K562 (cell line): ENCODE results near the gene CLEC2L. TPM values are rescaled to one million over a fixed set of nuclear protein-coding genes. Genes with fewer than 3 reads are reported as not detected.

Source experiments
- ATAC-seq: fragments of 200-7000 bp; cut with Tn5 transposase; 3 replicates; pipeline ENCODE4 v1.9.1; 2020; ENCODE audit warnings: moderate library complexity
- BruUV-seq: library from RNA; stranded (reverse); fragments of 400-500 nt; replicated peaks from 2 replicates; lab custom pipeline; 2021; lab: Mats Ljungman, UMichigan
- CTCF ChIA-PET: fragments of 300-600 bp; formaldehyde crosslinking; extraction: SDS; loops from one replicate; lab custom pipeline; 2021; ENCODE audit warnings: low intra/inter-chr PET ratio; lab: Yijun Ruan, JAX
- POLR2A ChIA-PET: fragments of 300-600, 350-650 bp; sonication (Branson Sonifier 250); formaldehyde crosslinking; extraction: SDS; loops from one replicate; lab custom pipeline; 2021; ENCODE audit warnings: antibody characterized with exemption, inconsistent platforms; lab: Yijun Ruan, JAX
- DNase-seq, 4 experiments: peaks; one replicate each; pipeline versions ENCODE4 v3.0.0 to v3.0.0-alpha.2; 2011 to 2018; ENCODE audit warnings: low spot score in 3 of 4, mixed read lengths in 3 of 4; ENCODE audit errors: extremely low read depth in 1 of 4
- FAIRE-seq: peaks from 2 replicates; lab custom pipeline; 2011; peaks lifted over from hg19 to GRCh38; lab: Jason Lieb, UNC
- H2AFZ ChIP-seq: 2 replicates; pipeline ENCODE4 v1.6.0; 2011; ENCODE audit warnings: low read depth, low read length, control low read depth, inconsistent platforms
- H3K27ac ChIP-seq: fragments of 200-600 bp; 3 replicates; pipeline ENCODE4 v1.8.0; 2011; ENCODE audit warnings: low read depth, mild to moderate bottlenecking, control low read depth, inconsistent platforms, low read length, moderate library complexity, mixed read lengths; ENCODE audit errors: extremely low read depth
- H3K27me3 ChIP-seq, 2 experiments: fragments of 300-600 bp in 1 of 2; 2 replicates in 1 of 2; 3 replicates in 1 of 2; pipeline versions ENCODE4 v1.6.0 to v1.8.0; 2011; ENCODE audit warnings: inconsistent platforms in 2 of 2, low read length in 2 of 2, mild to moderate bottlenecking in 1 of 2, mixed read lengths in 1 of 2, moderate library complexity in 1 of 2; ENCODE audit not compliant: control insufficient read depth in 2 of 2, insufficient read depth in 2 of 2
- H3K36me3 ChIP-seq: fragments of 300-600 bp; 3 replicates; pipeline ENCODE4 v1.8.0; 2011; ENCODE audit warnings: mild to moderate bottlenecking, low read length, inconsistent platforms; ENCODE audit not compliant: control insufficient read depth, insufficient read depth
- H3K4me1 ChIP-seq, 2 experiments: fragments of 200-600 bp in 1 of 2; replicated peaks in 1 of 2; 2 replicates in 1 of 2; 3 replicates in 1 of 2; pipeline versions ENCODE4 v1.5.1 to v1.8.0; 2011; ENCODE audit warnings: inconsistent platforms in 2 of 2, low read length in 2 of 2, mild to moderate bottlenecking in 1 of 2, mixed read lengths in 1 of 2, moderate library complexity in 1 of 2; ENCODE audit not compliant: control insufficient read depth in 2 of 2, insufficient read depth in 2 of 2
- H3K4me2 ChIP-seq: 2 replicates; pipeline ENCODE4 v1.6.1; 2011; ENCODE audit warnings: low read length, control low read depth, inconsistent platforms, mixed read lengths; ENCODE audit not compliant: insufficient read depth
- H3K4me3 ChIP-seq: fragments of 200-600 bp; sonication (generic), shearing (Covaris generic); 2 replicates; pipeline ENCODE4 v1.5.1; 2016; ENCODE audit warnings: control low read depth, inconsistent platforms
- H3K79me2 ChIP-seq: fragments of 200-600 bp; 3 replicates; pipeline ENCODE4 v1.8.0; 2011; ENCODE audit warnings: low read length, inconsistent platforms; ENCODE audit not compliant: control insufficient read depth, insufficient read depth
- H3K9ac ChIP-seq, 2 experiments: 2 replicates each; pipeline versions ENCODE4 v1.6.0 to v1.6.1; 2011; ENCODE audit warnings: low read depth in 2 of 2, low read length in 2 of 2, control low read depth in 1 of 2, inconsistent platforms in 1 of 2, mild to moderate bottlenecking in 1 of 2, mixed read lengths in 1 of 2; ENCODE audit not compliant: insufficient read depth in 1 of 2
- H3K9me1 ChIP-seq: one replicate; pipeline ENCODE4 v1.6.0; 2011; ENCODE audit warnings: inconsistent platforms, mild to moderate bottlenecking, low read length, moderate library complexity; ENCODE audit not compliant: control insufficient read depth, insufficient read depth
- H3K9me3 ChIP-seq: replicated peaks from 2 replicates; pipeline ENCODE4 v1.5.1; 2011; ENCODE audit warnings: low read depth, low read length, inconsistent platforms; ENCODE audit not compliant: control insufficient read depth, insufficient read depth
- H4K20me1 ChIP-seq: replicated peaks from 2 replicates; pipeline ENCODE4 v1.6.1; 2011; ENCODE audit warnings: low read length, inconsistent platforms, mixed read lengths; ENCODE audit not compliant: control insufficient read depth, insufficient read depth
- CBFB ChIP-seq: sonication (generic); formaldehyde crosslinking; IDR thresholded peaks from 2 replicates; pipeline ENCODE4 v1.4.0; 2020; ENCODE audit warnings: mild to moderate bottlenecking, missing genetic modification reagents
- CBX8 ChIP-seq: fragments of 200-600 bp; sonication (generic); IDR thresholded peaks from 2 replicates; pipeline ENCODE4 v1.6.1; 2012; ENCODE audit warnings: borderline replicate concordance, mixed run types, low read depth, mild to moderate bottlenecking, moderate library complexity, mixed read lengths, low read length, control low read depth, inconsistent platforms; ENCODE audit not compliant: poor library complexity, severe bottlenecking; ENCODE audit errors: extremely low read depth
- THRAP3 ChIP-seq: fragments of 450-650 bp; IDR thresholded peaks from 2 replicates; pipeline ENCODE4 v1.6.1; 2016; ENCODE audit warnings: mild to moderate bottlenecking, inconsistent platforms, borderline replicate concordance
- WGBS: fragments of 100-300 bp; shearing (Covaris generic); methylation state at CpG from one replicate; pipeline ENCODE4 v1.1.6; 2016; ENCODE audit warnings: low coverage, mixed read lengths; ENCODE audit not compliant: insufficient coverage; ENCODE audit errors: missing lambda C conversion rate; 5-methylcytosine and 5-hydroxymethylcytosine counted together
- in situ Hi-C: fragments of 300-500 bp; cut with MboI; formaldehyde crosslinking; loops from 4 replicates; pipeline ENCODE4 v1.15.0; 2018; ENCODE audit warnings: inconsistent platforms, mixed read lengths
- intact Hi-C: fragments of 100-400 bp; cut with micrococcal nuclease; formaldehyde crosslinking; loops from 2 replicates; pipeline ENCODE4 v1.14.2; 2022
- polyA plus RNA-seq, 8 experiments: library from polyadenylated mRNA; depleted of rRNA in 4 of 8; stranded (reverse) in 5 of 8; unstranded in 3 of 8; fragments of >200 nt; fragmentation: Nextera tagmentation in 2 of 8; fragmentation: Illumina TruSeq in 1 of 8; extraction: Ambion mirVana in 2 of 8; extraction: Trizol in 1 of 8; gene quantifications; 2 replicates each; pipeline versions ENCODE4 v1.2.1 to v1.2.3, GENCODE V29; 2011 to 2014; ENCODE audit warnings: inconsistent platforms in 1 of 8, missing spikeins in 1 of 8
- total RNA-seq, 7 experiments: library from RNA; depleted of rRNA in 6 of 7; stranded (reverse); fragments of >200 nt in 6 of 7; fragmentation: Illumina TruSeq in 2 of 7; extraction: Trizol in 2 of 7; gene quantifications; 2 replicates each; pipeline versions ENCODE4 v1.2.1 to v1.2.3, GENCODE V29; 2011 to 2021; ENCODE audit warnings: low replicate concordance in 1 of 7
- TF ChIP-seq, protein P1 (sequence below): sonication (generic); formaldehyde crosslinking; IDR thresholded peaks from 2 replicates; pipeline ENCODE4 v1.9.0; 2022; ENCODE audit warnings: mild to moderate bottlenecking, missing genetic modification reagents
- TF ChIP-seq, protein P2 (sequence below): sonication (generic); formaldehyde crosslinking; IDR thresholded peaks from 2 replicates; pipeline ENCODE4 v1.8.0; 2022; ENCODE audit warnings: mild to moderate bottlenecking, missing genetic modification reagents, borderline replicate concordance

CLEC2L gene
- total and polyA plus RNA-seq, 9 of the 15 experiments (the other 6 are each of a cell fraction or from before 2014, with no cell fraction given) = 0.84 to 5.5 (median 1.8) TPM

GRCh38 chr7:139559364-139560105 is 36.0 kb downstream of the CLEC2L start:
- WGBS = 13% methylated on average over 18 of the region's 18 CpGs
- FAIRE-seq (no peak), ATAC-seq (no peak), DNase-seq (no peak)
- no peak overlapping the region for H2AFZ ChIP-seq
- H3K27me3 ChIP-seq = peaks cover 19 to 25% of the 10 kb centered on the region in 2 experiments; a peak in 4 of 5 replicates
- no peak for TF ChIP-seq CBX8
- TF ChIP-seq CBFB (CRISPR knock-in tag) = 0 out of 2 replicates have a peak, but pooled peaks have one; percentile 40
- no peak for TF ChIP-seq THRAP3
- TF ChIP-seq, protein P1, sequence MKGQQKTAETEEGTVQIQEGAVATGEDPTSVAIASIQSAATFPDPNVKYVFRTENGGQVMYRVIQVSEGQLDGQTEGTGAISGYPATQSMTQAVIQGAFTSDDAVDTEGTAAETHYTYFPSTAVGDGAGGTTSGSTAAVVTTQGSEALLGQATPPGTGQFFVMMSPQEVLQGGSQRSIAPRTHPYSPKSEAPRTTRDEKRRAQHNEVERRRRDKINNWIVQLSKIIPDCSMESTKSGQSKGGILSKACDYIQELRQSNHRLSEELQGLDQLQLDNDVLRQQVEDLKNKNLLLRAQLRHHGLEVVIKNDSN (CRISPR knock-in tag) = peak; percentile 5; the same call in 1 of the 2 replicates
- TF ChIP-seq, protein P2, sequence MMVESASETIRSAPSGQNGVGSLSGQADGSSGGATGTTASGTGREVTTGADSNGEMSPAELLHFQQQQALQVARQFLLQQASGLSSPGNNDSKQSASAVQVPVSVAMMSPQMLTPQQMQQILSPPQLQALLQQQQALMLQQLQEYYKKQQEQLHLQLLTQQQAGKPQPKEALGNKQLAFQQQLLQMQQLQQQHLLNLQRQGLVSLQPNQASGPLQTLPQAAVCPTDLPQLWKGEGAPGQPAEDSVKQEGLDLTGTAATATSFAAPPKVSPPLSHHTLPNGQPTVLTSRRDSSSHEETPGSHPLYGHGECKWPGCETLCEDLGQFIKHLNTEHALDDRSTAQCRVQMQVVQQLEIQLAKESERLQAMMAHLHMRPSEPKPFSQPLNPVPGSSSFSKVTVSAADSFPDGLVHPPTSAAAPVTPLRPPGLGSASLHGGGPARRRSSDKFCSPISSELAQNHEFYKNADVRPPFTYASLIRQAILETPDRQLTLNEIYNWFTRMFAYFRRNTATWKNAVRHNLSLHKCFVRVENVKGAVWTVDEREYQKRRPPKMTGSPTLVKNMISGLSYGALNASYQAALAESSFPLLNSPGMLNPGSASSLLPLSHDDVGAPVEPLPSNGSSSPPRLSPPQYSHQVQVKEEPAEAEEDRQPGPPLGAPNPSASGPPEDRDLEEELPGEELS (CRISPR knock-in tag) = no peak
- no peak overlapping the region for H3K4me2 ChIP-seq
- intact Hi-C loops = loop anchor here (10.0 kb wide), 1 partner anchor 125 kb away; no protein-coding TSS in a partner anchor
- peaks cover 0 to 10% of the 10 kb centered on the region in 2 experiments; a peak in 3 of 5 replicates for H3K4me1 ChIP-seq
- H3K36me3 ChIP-seq = no peaks in the 10 kb centered on the region
- ChIA-PET CTCF (no interaction called here), POLR2A (interaction anchor here (0.7 kb wide), 1 partner anchor 542 kb away, joined by 4 read pairs; no protein-coding TSS in a partner anchor)
- H3K4me3 ChIP-seq = no peak overlapping the region
- H3K79me2 ChIP-seq = no peaks in the 10 kb centered on the region
- no TSS peak for BruUV-seq
- no peaks in the 10 kb centered on the region for H4K20me1 ChIP-seq
- H3K9ac ChIP-seq = peak overlapping the region in 1 of 2 experiments; percentile 17; a peak in 1 of 4 replicates
- no peaks in the 10 kb centered on the region for H3K9me1 ChIP-seq
- H3K27ac ChIP-seq = no peak overlapping the region
- H3K9me3 ChIP-seq = no peaks in the 10 kb centered on the region
- in situ Hi-C loops = no loop called here
